GM13976 (cell line): ENCODE measurements around the gene EEF1A2.

ENCODE experiments used
- DNase-seq: peaks from one replicate; pipeline ENCODE4 v3.0.0; 2012; ENCODE audit warnings: low spot score
- CTCF ChIP-seq: IDR thresholded peaks from 2 replicates; pipeline ENCODE4 v1.5.1; 2012; ENCODE audit warnings: borderline replicate concordance, mild to moderate bottlenecking; ENCODE audit not compliant: insufficient read depth; ENCODE audit errors: extremely low read depth, missing control alignments, control extremely low read depth
- in situ Hi-C: fragments of 300-500 bp; cut with MboI; formaldehyde crosslinking; loops from one replicate; pipeline ENCODE4 v1.12.0; 2022; ENCODE audit warnings: low sequenced_read_pairs, mixed read lengths, inconsistent platforms; ENCODE audit not compliant: unreplicated experiment

Gene EEF1A2

GRCh38 chr20:63541371-63541770 is 42.5 kb upstream of the EEF1A2 start:
- TF ChIP-seq CTCF: no peak

GRCh38 chr20:63540417-63541186 is 41.7 kb upstream of the EEF1A2 start:
- no peak for DNase-seq
- TF ChIP-seq CTCF: no peak
- in situ Hi-C loops: loop anchor here (25.0 kb wide), 1 partner anchor 322 kb away; the partner anchor contains the start of genes ABHD16B and TPD52L2

More at GRCh38 chr20:63541371-63541770, 42.5 kb upstream of the EEF1A2 start:
- in situ Hi-C loops: loop anchor here (25.0 kb wide), 1 partner anchor 321 kb away; the partner anchor contains the start of genes ABHD16B and TPD52L2
- DNase-seq: no peak

GRCh38 chr20:63539441-63540370 is 40.8 kb upstream of the EEF1A2 start:
- TF ChIP-seq CTCF: no peak
- DNase-seq: no peak
- in situ Hi-C loops: loop anchor here (25.0 kb wide), 1 partner anchor 323 kb away; the partner anchor contains the start of genes ABHD16B and TPD52L2

GRCh38 chr20:63539092-63539430 is 40.2 kb upstream of the EEF1A2 start:
- in situ Hi-C loops: loop anchor here (25.0 kb wide), 1 partner anchor 323 kb away; the partner anchor contains the start of genes ABHD16B and TPD52L2
- no peak for DNase-seq
- TF ChIP-seq CTCF: no peak

- TF ChIP-seq CTCF: peak; percentile 7
- peak; percentile 74 for DNase-seq
- in situ Hi-C loops: loop anchor here (25.0 kb wide), 1 partner anchor 324 kb away; the partner anchor contains the start of genes ABHD16B and TPD52L2
These were observed 39.6 kb upstream of the EEF1A2 start for GRCh38 chr20:63538204-63539091.
